ENCODE data around the gene NFAM1.

DNA sequence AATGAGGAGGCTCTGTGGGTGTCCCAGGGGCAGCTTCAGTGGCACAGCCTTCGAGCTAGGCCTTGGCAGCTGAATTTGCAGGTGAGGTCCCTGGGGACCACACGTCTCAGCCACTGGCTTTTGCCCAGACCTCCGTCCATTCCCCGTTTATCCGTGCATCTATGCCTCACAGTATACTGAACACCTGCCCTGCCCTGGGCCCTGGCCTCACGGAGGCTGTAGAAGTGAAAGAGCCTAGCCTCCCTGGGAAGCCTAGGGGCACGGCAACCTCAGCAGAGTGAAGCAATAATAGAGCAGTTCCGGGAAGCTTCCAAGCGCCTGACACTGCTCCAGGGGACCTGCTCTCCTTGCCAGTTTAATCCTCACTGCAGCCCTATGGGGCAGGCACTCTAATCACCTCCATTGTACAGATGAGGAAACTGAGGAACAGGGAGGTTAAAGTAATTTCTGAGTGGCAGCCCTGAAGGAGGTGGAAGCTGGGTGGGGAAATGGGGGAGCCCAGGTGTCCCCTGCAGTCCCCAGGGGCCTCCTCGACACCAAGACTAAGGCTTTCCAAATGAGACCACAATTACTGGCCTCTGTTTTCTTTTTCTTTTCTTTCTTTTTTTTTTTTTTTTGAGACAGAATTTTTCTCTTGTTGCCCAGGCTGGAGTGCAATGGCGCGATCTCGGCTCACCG lies 2.7 kb upstream of the NFAM1 start:
- TF ChIP-seq, protein P1, sequence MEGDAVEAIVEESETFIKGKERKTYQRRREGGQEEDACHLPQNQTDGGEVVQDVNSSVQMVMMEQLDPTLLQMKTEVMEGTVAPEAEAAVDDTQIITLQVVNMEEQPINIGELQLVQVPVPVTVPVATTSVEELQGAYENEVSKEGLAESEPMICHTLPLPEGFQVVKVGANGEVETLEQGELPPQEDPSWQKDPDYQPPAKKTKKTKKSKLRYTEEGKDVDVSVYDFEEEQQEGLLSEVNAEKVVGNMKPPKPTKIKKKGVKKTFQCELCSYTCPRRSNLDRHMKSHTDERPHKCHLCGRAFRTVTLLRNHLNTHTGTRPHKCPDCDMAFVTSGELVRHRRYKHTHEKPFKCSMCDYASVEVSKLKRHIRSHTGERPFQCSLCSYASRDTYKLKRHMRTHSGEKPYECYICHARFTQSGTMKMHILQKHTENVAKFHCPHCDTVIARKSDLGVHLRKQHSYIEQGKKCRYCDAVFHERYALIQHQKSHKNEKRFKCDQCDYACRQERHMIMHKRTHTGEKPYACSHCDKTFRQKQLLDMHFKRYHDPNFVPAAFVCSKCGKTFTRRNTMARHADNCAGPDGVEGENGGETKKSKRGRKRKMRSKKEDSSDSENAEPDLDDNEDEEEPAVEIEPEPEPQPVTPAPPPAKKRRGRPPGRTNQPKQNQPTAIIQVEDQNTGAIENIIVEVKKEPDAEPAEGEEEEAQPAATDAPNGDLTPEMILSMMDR (IDR thresholded peaks at IDR 0.05; ENCODE audit: low read depth, low read length, missing input control), result no peak
- TF ChIP-seq EGR1 (IDR thresholded peaks at IDR 0.05; ENCODE audit: low read depth in 2 of 2), result no peak
- TF ChIP-seq SP1 (IDR thresholded peaks at IDR 0.05), result no peak
- TF ChIP-seq, protein P2, sequence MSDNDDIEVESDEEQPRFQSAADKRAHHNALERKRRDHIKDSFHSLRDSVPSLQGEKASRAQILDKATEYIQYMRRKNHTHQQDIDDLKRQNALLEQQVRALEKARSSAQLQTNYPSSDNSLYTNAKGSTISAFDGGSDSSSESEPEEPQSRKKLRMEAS (IDR thresholded peaks at IDR 0.05), result no peak
- no peak for TF ChIP-seq YY1 (IDR thresholded peaks at IDR 0.05)
- TF ChIP-seq, protein P3, sequence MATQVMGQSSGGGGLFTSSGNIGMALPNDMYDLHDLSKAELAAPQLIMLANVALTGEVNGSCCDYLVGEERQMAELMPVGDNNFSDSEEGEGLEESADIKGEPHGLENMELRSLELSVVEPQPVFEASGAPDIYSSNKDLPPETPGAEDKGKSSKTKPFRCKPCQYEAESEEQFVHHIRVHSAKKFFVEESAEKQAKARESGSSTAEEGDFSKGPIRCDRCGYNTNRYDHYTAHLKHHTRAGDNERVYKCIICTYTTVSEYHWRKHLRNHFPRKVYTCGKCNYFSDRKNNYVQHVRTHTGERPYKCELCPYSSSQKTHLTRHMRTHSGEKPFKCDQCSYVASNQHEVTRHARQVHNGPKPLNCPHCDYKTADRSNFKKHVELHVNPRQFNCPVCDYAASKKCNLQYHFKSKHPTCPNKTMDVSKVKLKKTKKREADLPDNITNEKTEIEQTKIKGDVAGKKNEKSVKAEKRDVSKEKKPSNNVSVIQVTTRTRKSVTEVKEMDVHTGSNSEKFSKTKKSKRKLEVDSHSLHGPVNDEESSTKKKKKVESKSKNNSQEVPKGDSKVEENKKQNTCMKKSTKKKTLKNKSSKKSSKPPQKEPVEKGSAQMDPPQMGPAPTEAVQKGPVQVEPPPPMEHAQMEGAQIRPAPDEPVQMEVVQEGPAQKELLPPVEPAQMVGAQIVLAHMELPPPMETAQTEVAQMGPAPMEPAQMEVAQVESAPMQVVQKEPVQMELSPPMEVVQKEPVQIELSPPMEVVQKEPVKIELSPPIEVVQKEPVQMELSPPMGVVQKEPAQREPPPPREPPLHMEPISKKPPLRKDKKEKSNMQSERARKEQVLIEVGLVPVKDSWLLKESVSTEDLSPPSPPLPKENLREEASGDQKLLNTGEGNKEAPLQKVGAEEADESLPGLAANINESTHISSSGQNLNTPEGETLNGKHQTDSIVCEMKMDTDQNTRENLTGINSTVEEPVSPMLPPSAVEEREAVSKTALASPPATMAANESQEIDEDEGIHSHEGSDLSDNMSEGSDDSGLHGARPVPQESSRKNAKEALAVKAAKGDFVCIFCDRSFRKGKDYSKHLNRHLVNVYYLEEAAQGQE (IDR thresholded peaks at IDR 0.05), result no peak
- no peak for TF ChIP-seq HNF4G (IDR thresholded peaks at IDR 0.05)
- TF ChIP-seq ZBTB33 (IDR thresholded peaks at IDR 0.05), result no peak
- TF ChIP-seq, protein P4, sequence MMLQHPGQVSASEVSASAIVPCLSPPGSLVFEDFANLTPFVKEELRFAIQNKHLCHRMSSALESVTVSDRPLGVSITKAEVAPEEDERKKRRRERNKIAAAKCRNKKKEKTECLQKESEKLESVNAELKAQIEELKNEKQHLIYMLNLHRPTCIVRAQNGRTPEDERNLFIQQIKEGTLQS (IDR thresholded peaks at IDR 0.05), result no peak
- TF ChIP-seq NR2F2 (IDR thresholded peaks at IDR 0.05), result no peak

All from liver (tissue), 3 donors.